ENCODE data around the gene HELQ.
A peak's percentile ranks its signal among the peaks of the same experiment; 100 is the strongest.

The HELQ gene

DNA sequence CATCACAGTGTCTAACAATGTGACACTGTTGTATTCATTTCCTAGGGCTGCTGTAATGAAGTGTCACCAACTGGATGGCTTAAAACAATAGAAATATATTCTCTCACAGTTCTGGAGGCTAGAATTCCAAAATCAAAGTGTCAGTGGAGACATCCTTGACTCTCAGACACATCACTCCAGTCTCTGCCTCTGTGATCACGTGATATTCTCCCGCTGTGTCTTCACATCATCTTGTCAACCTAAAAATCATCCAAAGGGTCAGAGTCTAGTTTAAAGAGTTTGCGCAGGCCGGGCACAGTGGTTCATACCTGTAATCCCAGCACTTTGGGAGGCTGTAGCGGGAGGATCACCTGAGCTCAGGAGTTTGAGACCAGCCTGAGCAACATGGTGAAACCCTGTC, 84.4 kb downstream of the HELQ start:
- H3K4me1 ChIP-seq: peaks cover 22 to 64% (median 44%) of the 10 kb centered on the region in 10 experiments
- no peak overlapping the region for H3K4me3 ChIP-seq
- peak overlapping the region in 6 of 11 experiments; percentile 27 to 73 (median 66); a peak in 8 of 22 replicates for H3K9ac ChIP-seq
- no peaks in the 10 kb centered on the region for H3K27me3 ChIP-seq
- peaks cover 23 to 68% (median 42%) of the 10 kb centered on the region in 11 experiments for H3K9me3 ChIP-seq (replicated peaks in 1 of 11)
- H4K20me1 ChIP-seq: no peaks in the 10 kb centered on the region
- no peak for TF ChIP-seq Cebpa-rat (IDR thresholded peaks at IDR 0.05)
- peak overlapping the region in 9 of 11 experiments; percentile 76 to 92 (median 84); a peak in 17 of 22 replicates for H3K4me2 ChIP-seq
- peak overlapping the region in 9 of 11 experiments; percentile 68 to 88 (median 84); a peak in 15 of 22 replicates for H3K27ac ChIP-seq
- H3K36me3 ChIP-seq: peaks cover 0 to 8% (median 0%) of the 10 kb centered on the region in 11 experiments; a peak in 4 of 22 replicates

DNA sequence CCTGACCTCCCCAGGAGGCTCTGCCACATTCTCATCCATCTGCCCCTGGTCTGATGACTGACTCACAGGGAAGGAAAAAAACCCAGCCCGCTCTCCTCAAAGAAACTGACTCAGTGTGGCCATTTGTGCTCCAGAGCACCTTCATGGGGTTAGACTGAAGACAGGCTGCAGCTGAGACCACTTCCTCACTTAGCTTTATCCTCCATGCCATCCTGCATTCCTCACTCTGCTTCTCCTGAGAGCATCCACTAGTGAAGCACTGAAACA, 85.0 kb downstream of the HELQ start:
- Histone ChIP-seq H3K9ac (peak overlapping the region in 10 of 11 experiments; percentile 5 to 73 (median 58); a peak in 17 of 22 replicates), H3K36me3 (peaks cover 0 to 8% (median 0%) of the 10 kb centered on the region in 11 experiments; a peak in 4 of 22 replicates), H3K4me2 (peak overlapping the region; percentile 22 to 92 (median 82)), H3K4me3 (0 out of 20 replicates have a peak overlapping the region, but pooled peaks of 1 of the 10 experiments have one; percentile 1), H3K4me1 (peaks cover 28 to 66% (median 51%) of the 10 kb centered on the region in 10 experiments), H3K9me3 (replicated peaks in 1 of 11) (peaks cover 20 to 68% (median 37%) of the 10 kb centered on the region in 11 experiments), H4K20me1 (no peaks in the 10 kb centered on the region), H3K27me3 (no peaks in the 10 kb centered on the region), H3K27ac (peak overlapping the region; percentile 31 to 88 (median 83); a peak in 21 of 22 replicates)
- no peak for TF ChIP-seq Cebpa-rat (IDR thresholded peaks at IDR 0.05)

DNA sequence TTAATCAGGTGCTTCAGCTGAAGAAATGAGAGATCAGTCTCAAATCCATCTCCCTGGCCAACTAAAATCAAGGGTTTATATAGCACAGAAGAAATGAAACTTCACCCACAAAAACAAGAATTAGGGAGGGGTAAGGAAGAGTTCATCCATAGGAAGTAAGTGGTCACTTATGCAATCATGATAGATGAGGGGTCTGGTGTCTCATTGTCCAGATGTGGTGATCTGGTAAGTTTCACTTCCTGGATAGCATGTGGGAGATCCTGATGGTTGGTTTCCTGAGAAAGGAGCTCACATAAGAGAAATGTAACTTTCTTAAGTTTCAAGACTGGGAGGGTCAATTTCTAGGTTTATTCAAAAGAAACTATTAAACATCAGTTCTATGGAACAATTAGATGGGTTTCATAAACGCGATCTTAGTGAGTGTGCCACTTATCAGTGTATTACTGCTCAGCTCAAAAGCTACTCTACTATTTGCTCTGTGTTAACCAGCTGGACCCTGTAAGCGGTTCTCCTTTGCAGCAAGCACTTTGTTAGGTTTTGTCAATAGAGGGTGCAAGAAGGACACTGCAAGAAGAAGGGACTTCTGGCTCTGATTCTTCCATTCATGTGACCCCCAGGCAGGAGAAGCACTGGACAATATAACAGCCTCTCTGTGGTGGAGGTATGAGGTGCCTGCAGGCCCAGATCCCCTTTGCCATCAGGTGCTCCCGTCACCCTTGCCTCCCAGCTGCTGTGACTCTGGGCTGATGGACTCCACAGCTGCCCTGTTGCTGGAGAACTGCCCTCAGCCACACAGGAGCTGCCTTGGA, 85.6 kb downstream of the HELQ start:
- TF ChIP-seq Cebpa-rat (IDR thresholded peaks at IDR 0.05): peak in 5 of 11 experiments; percentile 43 to 77 (median 65); a peak in 5 of 22 replicates
- Histone ChIP-seq H3K4me1 (peaks cover 29 to 66% (median 54%) of the 10 kb centered on the region in 10 experiments), H3K9ac (peak overlapping the region in 10 of 11 experiments; percentile 5 to 73 (median 58); a peak in 16 of 22 replicates), H3K9me3 (replicated peaks in 1 of 11) (peaks cover 15 to 68% (median 36%) of the 10 kb centered on the region in 11 experiments; a peak in 21 of 22 replicates), H4K20me1 (no peaks in the 10 kb centered on the region), H3K27ac (peak overlapping the region; percentile 41 to 88 (median 83); a peak in 21 of 22 replicates), H3K4me3 (peak overlapping the region in 8 of 10 experiments; percentile 3 to 55 (median 32); a peak in 10 of 20 replicates), H3K36me3 (peaks cover 0 to 12% (median 0%) of the 10 kb centered on the region in 11 experiments; a peak in 4 of 22 replicates), H3K4me2 (peak overlapping the region; percentile 22 to 92 (median 82)), H3K27me3 (no peaks in the 10 kb centered on the region)

DNA sequence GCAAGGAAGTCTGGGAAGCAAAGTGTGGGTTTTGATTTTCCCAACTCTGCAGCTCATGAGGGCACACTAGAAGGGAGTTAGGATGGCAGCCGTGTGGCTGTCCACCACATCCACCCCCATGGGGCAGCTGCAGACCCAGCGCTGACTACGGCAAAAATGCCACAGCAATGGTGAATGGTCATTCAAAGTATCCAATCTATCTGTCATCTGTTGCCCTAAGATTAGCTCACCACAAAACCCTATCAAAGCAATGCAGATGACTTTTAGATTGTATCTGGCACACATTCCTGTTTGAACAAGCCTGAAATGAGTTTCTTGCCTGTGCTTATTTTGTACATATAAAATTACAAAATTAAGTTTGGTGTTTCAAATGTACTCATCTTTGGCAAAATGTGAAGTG, 91.3 kb downstream of the HELQ start:
- Histone ChIP-seq H3K4me3 (no peak overlapping the region), H3K4me2 (peak overlapping the region in 2 of 11 experiments; percentile 66 to 68; a peak in 5 of 22 replicates), H3K9ac (no peak overlapping the region), H3K27ac (no peak overlapping the region), H3K27me3 (no peaks in the 10 kb centered on the region), H3K9me3 (replicated peaks in 1 of 11) (peaks cover 3 to 58% (median 23%) of the 10 kb centered on the region in 11 experiments; a peak in 19 of 22 replicates), H4K20me1 (no peaks in the 10 kb centered on the region), H3K4me1 (peaks cover 51 to 73% (median 67%) of the 10 kb centered on the region in 10 experiments), H3K36me3 (peaks cover 0 to 11% (median 0%) of the 10 kb centered on the region in 11 experiments; a peak in 4 of 22 replicates)
- TF ChIP-seq Cebpa-rat (IDR thresholded peaks at IDR 0.05): no peak

DNA sequence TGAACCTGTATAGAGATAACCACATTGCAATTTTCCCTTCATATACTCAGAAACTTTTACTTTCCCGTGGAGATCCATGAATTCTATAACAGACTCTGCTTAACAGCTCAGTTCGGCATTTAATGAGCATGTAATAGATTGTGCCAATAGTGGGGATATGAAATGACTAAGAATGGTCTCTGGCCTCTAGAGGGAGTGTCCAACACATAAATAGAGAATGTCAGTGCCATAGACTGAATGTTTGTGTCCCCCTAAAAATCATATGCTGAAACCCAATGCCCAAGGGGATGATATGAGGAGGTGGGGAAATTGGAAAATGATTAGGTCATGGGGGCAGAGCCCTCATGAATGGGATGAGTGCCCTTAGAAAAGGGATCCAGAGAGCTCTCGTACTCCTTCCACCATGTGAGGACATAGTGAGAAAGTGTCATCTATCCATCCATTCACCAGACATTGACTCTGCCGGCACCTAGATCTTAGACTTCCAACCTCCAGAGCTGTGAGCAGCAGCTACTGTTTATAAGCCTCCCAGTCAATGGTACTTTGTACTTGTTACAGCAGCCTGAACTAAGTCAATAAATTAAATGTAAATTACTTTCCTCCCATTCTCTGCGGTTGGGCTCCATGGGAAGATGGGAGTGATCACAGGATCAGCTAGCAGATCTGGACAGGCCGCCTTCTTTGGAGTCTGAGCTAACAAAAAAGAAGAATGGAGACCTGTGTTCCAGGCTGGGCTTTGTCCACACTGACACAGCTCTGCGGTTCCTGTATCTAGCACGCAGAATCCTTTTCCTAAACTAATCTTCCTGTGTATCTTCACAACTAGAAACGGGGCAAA, 92.9 kb downstream of the HELQ start:
- no peaks in the 10 kb centered on the region for H3K27me3 ChIP-seq
- TF ChIP-seq Cebpa-rat (IDR thresholded peaks at IDR 0.05): no peak
- peak overlapping the region; percentile 30 to 70 (median 54) for H3K4me2 ChIP-seq
- peaks cover 0 to 42% (median 9%) of the 10 kb centered on the region in 11 experiments; a peak in 13 of 22 replicates for H3K9me3 ChIP-seq (replicated peaks in 1 of 11)
- peaks cover 45 to 70% (median 58%) of the 10 kb centered on the region in 10 experiments for H3K4me1 ChIP-seq
- peak overlapping the region; percentile 70 to 87 (median 80); a peak in 21 of 22 replicates for H3K27ac ChIP-seq
- H3K36me3 ChIP-seq: peaks cover 0 to 7% (median 0%) of the 10 kb centered on the region in 11 experiments; a peak in 1 of 22 replicates
- H4K20me1 ChIP-seq: no peaks in the 10 kb centered on the region
- no peak overlapping the region for H3K4me3 ChIP-seq
- H3K9ac ChIP-seq: peak overlapping the region in 10 of 11 experiments; percentile 30 to 73 (median 60); a peak in 14 of 22 replicates

DNA sequence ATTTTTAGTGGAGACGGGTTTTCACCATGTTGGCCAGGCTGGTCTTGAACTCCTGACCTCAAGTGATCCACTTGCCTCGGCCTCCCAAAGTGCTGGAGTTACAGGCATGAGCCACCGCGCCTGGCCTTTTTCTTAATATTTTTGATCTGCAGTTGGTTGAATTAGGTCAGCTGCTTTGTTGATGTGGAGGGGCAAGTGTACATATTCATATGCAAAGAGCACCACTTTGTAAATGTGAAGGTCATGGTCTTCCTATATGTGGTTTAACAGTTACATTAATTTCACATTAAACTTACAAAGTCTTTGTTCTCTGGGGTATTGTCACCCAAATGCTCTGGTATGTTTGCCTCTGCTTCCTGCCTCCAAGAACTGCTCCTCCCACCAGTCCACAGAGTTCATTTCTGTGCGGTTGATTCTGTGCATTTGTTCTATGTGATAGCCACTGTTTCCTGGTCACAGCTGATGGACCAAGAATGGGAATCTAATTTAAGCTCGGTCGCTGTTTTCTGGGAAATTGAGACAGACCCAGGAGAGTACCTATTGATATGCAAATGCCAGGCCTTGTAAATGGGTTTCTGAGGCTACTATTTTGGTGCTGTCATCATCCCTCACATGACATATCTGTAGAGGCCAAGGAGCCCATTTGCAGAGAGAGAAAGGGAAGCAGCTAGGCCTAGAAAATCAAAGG, 94.1 kb downstream of the HELQ start:
- Histone ChIP-seq H3K4me1 (peaks cover 40 to 78% (median 57%) of the 10 kb centered on the region in 10 experiments), H3K4me3 (no peak overlapping the region), H3K9ac (peak overlapping the region; percentile 30 to 73 (median 57); a peak in 18 of 22 replicates), H3K4me2 (peak overlapping the region; percentile 50 to 70 (median 54)), H3K27me3 (no peaks in the 10 kb centered on the region), H4K20me1 (no peaks in the 10 kb centered on the region), H3K9me3 (replicated peaks in 1 of 11) (peaks cover 0 to 31% (median 6%) of the 10 kb centered on the region in 11 experiments; a peak in 12 of 22 replicates), H3K27ac (peak overlapping the region; percentile 70 to 87 (median 80); a peak in 21 of 22 replicates), H3K36me3 (peaks cover 0 to 7% (median 0%) of the 10 kb centered on the region in 11 experiments; a peak in 1 of 22 replicates)
- no peak for TF ChIP-seq Cebpa-rat (IDR thresholded peaks at IDR 0.05)

DNA sequence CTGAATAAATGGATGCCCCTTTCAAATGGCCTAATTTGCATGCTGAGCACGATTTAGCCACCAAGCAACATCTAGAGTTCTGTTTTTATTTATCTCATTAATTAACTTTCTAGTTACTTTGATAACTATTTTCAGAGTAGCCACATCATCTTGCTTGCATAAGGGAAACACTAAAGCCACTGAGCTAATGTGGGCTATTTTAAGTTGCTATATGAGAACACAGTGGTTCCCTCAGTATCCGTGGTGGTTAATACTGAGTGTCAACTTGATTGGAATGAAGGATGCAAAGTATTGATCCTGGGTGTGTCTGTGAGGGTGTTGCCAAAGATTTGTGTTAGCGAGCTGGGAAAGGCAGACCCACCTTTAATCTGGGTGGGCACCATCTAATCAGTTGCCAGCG, 95.6 kb downstream of the HELQ start:
- TF ChIP-seq Cebpa-rat (IDR thresholded peaks at IDR 0.05): no peak
- H3K36me3 ChIP-seq: no peaks in the 10 kb centered on the region
- no peaks in the 10 kb centered on the region for H4K20me1 ChIP-seq
- peaks cover 0 to 23% (median 6%) of the 10 kb centered on the region in 11 experiments; a peak in 13 of 22 replicates for H3K9me3 ChIP-seq (replicated peaks in 1 of 11)
- H3K27ac ChIP-seq: no peak overlapping the region
- peaks cover 36 to 79% (median 45%) of the 10 kb centered on the region in 10 experiments for H3K4me1 ChIP-seq
- no peaks in the 10 kb centered on the region for H3K27me3 ChIP-seq
- H3K9ac ChIP-seq: no peak overlapping the region
- H3K4me2 ChIP-seq: peak overlapping the region in 6 of 11 experiments; percentile 3 to 66 (median 23); a peak in 7 of 22 replicates
- H3K4me3 ChIP-seq: no peak overlapping the region

DNA sequence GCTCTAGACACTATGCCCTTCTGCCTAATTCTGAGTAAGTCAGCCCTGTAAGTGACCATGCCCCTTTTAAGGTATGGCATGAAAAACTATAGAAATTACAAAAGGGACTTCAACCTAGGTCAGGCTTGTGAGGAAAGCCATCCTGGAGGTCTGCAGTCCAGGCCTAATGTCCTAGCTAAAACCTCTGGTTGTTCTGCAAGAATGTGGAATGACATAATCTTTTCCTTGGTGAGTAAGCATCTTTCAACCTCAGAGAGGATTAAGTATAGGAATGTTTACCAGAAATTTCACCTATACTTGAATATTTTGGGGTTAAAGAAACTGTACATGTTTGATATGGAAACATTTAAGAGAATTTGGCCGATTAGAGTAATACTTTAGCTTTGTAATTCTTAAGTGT, 97.2 kb downstream of the HELQ start:
- no peak overlapping the region for H3K9ac ChIP-seq

More for the DNA sequence above, 97.2 kb downstream of the HELQ start:
- Histone ChIP-seq H3K4me2 (no peak overlapping the region; a peak in 1 of 22 replicates), H3K4me3 (no peak overlapping the region), H3K36me3 (no peaks in the 10 kb centered on the region), H4K20me1 (no peaks in the 10 kb centered on the region), H3K9me3 (replicated peaks in 1 of 11) (peaks cover 8 to 24% (median 20%) of the 10 kb centered on the region in 11 experiments), H3K27me3 (no peaks in the 10 kb centered on the region), H3K27ac (no peak overlapping the region), H3K4me1 (peaks cover 33 to 65% (median 38%) of the 10 kb centered on the region in 10 experiments)
- no peak for TF ChIP-seq Cebpa-rat (IDR thresholded peaks at IDR 0.05)

All from BLaER1 treated with 17β-estradiol and CSF1 and Interleukin-3, amounts not matched to agents 10 nM and 100 nM (cell line).